Panc1 (cell line): ENCODE results near the gene HEATR5B. TPM values are rescaled to one million over a fixed set of nuclear protein-coding genes. Genes with fewer than 3 reads are reported as not detected.

Experiments used
- ATAC-seq: fragments of 200-7000 bp; cut with Tn5 transposase; 2 replicates; pipeline ENCODE4 v1.9.1; 2020; ENCODE audit warnings: mild to moderate bottlenecking, moderate library complexity
- BruUV-seq: library from RNA; stranded (reverse); fragments of 400-500 nt; replicated peaks from 2 replicates; lab custom pipeline; 2021; lab: Mats Ljungman, UMichigan
- CTCF ChIA-PET: fragments of 300-600 bp; sonication (Branson Sonifier 250); formaldehyde crosslinking; loops from one replicate; lab custom pipeline; 2022; ENCODE audit warnings: antibody characterized with exemption; lab: Charles Lee
- POLR2A ChIA-PET: fragments of 300-600 bp; sonication (Branson Sonifier 250); formaldehyde crosslinking; loops from one replicate; lab custom pipeline; 2022; ENCODE audit warnings: antibody characterized with exemption; lab: Charles Lee
- DNase-seq: peaks from one replicate; pipeline ENCODE4 v3.0.0-alpha.2; 2010; ENCODE audit warnings: low read depth, low spot score
- H3K27ac ChIP-seq: 2 replicates; pipeline ENCODE4 v1.5.1; 2011; ENCODE audit warnings: mild to moderate bottlenecking, low read length, inconsistent platforms
- H3K27me3 ChIP-seq: fragments of 200-500 bp; sonication (Bioruptor generic); 2 replicates; pipeline ENCODE4 v1.6.0; 2014; ENCODE audit warnings: low read length, inconsistent platforms; ENCODE audit not compliant: control insufficient read depth, insufficient read depth
- H3K36me3 ChIP-seq: fragments of 200-500 bp; sonication (Bioruptor generic); 2 replicates; pipeline ENCODE4 v1.5.1; 2014; ENCODE audit warnings: inconsistent platforms, mild to moderate bottlenecking, low read length, moderate library complexity; ENCODE audit not compliant: control insufficient read depth, insufficient read depth
- H3K4me1 ChIP-seq: 2 replicates; pipeline ENCODE4 v1.5.1; 2011; ENCODE audit warnings: inconsistent platforms, mild to moderate bottlenecking, low read length, moderate library complexity; ENCODE audit not compliant: control insufficient read depth, insufficient read depth
- H3K4me3 ChIP-seq, 2 experiments: 2 replicates each; pipeline ENCODE4 v1.5.1; 2011 to 2012; ENCODE audit warnings: low read depth in 2 of 2, low read length in 2 of 2, mild to moderate bottlenecking in 2 of 2, inconsistent platforms in 1 of 2, moderate library complexity in 1 of 2
- H3K9me3 ChIP-seq: fragments of 200-500 bp; sonication (Bioruptor generic); 2 replicates; pipeline ENCODE4 v1.5.1; 2014; ENCODE audit warnings: low read depth, mild to moderate bottlenecking, inconsistent platforms, low read length, moderate library complexity; ENCODE audit not compliant: control insufficient read depth, insufficient read depth
- POLR2AphosphoS5 ChIP-seq: IDR thresholded peaks from 2 replicates; pipeline ENCODE4 v1.6.1; 2012; ENCODE audit warnings: mild to moderate bottlenecking, low read depth, low read length, moderate library complexity
- SIN3A ChIP-seq: IDR thresholded peaks from 2 replicates; pipeline ENCODE4 v1.6.1; 2012; ENCODE audit warnings: low read depth, mild to moderate bottlenecking, low read length, moderate library complexity, borderline replicate concordance; ENCODE audit not compliant: insufficient read depth
- TCF7L2 ChIP-seq: IDR thresholded peaks from 2 replicates; pipeline ENCODE4 v1.6.1; 2011; ENCODE audit warnings: mild to moderate bottlenecking, low read depth, low read length, inconsistent platforms
- in situ Hi-C: cut with HindIII; loops from 2 replicates; pipeline ENCODE4 v1.10.0; 2016; ENCODE audit warnings: low sequenced_read_pairs, low pct_unique_long_range_greater_than_20kb
- intact Hi-C: fragments of 100-400 bp; cut with micrococcal nuclease; formaldehyde crosslinking; loops from one replicate; pipeline ENCODE4 v1.10.0; 2022; ENCODE audit not compliant: unreplicated experiment
- total RNA-seq: library from RNA; stranded (reverse); gene quantifications from one replicate; pipeline ENCODE4 v1.2.1, GENCODE V29; 2021; ENCODE audit not compliant: unreplicated experiment
- TF ChIP-seq, protein P1 (sequence below), 2 experiments: IDR thresholded peaks; 2 replicates each; pipeline ENCODE4 v1.6.1; 2011 to 2012; ENCODE audit warnings: low read depth in 2 of 2, control low read depth in 1 of 2, low read length in 1 of 2, mild to moderate bottlenecking in 1 of 2, moderate library complexity in 1 of 2; ENCODE audit not compliant: insufficient read depth in 1 of 2
- TF ChIP-seq, protein P2 (sequence below): fragments of 450-650 bp; IDR thresholded peaks from 2 replicates; pipeline ENCODE4 v1.5.1; 2017; ENCODE audit warnings: mild to moderate bottlenecking

The HEATR5B gene
- total RNA-seq, 1 experiment from 2014 or later = 13.6 TPM

GRCh38 chr2:37125416-37125815 lies 41.2 kb upstream of the HEATR5B start:
- CTCF ChIA-PET = no interaction called here
- intact Hi-C loops (no loop called here), in situ Hi-C loops (no loop called here)
- POLR2A ChIA-PET = no interaction called here
- no peak for DNase-seq
- H3K27ac ChIP-seq = no peak overlapping the region
- no peaks in the 10 kb centered on the region for H3K4me1 ChIP-seq
- ATAC-seq = no peak
- H3K36me3 ChIP-seq = 0 out of 2 replicates have a peak, but pooled peaks cover 7% of the 10 kb centered on the region
- no peaks in the 10 kb centered on the region for H3K9me3 ChIP-seq
- H3K27me3 ChIP-seq = no peaks in the 10 kb centered on the region
- TF ChIP-seq, protein P1, sequence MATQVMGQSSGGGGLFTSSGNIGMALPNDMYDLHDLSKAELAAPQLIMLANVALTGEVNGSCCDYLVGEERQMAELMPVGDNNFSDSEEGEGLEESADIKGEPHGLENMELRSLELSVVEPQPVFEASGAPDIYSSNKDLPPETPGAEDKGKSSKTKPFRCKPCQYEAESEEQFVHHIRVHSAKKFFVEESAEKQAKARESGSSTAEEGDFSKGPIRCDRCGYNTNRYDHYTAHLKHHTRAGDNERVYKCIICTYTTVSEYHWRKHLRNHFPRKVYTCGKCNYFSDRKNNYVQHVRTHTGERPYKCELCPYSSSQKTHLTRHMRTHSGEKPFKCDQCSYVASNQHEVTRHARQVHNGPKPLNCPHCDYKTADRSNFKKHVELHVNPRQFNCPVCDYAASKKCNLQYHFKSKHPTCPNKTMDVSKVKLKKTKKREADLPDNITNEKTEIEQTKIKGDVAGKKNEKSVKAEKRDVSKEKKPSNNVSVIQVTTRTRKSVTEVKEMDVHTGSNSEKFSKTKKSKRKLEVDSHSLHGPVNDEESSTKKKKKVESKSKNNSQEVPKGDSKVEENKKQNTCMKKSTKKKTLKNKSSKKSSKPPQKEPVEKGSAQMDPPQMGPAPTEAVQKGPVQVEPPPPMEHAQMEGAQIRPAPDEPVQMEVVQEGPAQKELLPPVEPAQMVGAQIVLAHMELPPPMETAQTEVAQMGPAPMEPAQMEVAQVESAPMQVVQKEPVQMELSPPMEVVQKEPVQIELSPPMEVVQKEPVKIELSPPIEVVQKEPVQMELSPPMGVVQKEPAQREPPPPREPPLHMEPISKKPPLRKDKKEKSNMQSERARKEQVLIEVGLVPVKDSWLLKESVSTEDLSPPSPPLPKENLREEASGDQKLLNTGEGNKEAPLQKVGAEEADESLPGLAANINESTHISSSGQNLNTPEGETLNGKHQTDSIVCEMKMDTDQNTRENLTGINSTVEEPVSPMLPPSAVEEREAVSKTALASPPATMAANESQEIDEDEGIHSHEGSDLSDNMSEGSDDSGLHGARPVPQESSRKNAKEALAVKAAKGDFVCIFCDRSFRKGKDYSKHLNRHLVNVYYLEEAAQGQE (IDR thresholded peaks at IDR 0.05; ENCODE audit: insufficient read depth in 1 of 2, low read depth in 2 of 2, low read length in 1 of 2) = no peak
- TF ChIP-seq TCF7L2 (no peak), POLR2AphosphoS5 (no peak), SIN3A (no peak)
- TF ChIP-seq, protein P2, sequence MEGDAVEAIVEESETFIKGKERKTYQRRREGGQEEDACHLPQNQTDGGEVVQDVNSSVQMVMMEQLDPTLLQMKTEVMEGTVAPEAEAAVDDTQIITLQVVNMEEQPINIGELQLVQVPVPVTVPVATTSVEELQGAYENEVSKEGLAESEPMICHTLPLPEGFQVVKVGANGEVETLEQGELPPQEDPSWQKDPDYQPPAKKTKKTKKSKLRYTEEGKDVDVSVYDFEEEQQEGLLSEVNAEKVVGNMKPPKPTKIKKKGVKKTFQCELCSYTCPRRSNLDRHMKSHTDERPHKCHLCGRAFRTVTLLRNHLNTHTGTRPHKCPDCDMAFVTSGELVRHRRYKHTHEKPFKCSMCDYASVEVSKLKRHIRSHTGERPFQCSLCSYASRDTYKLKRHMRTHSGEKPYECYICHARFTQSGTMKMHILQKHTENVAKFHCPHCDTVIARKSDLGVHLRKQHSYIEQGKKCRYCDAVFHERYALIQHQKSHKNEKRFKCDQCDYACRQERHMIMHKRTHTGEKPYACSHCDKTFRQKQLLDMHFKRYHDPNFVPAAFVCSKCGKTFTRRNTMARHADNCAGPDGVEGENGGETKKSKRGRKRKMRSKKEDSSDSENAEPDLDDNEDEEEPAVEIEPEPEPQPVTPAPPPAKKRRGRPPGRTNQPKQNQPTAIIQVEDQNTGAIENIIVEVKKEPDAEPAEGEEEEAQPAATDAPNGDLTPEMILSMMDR = no peak
- no peak overlapping the region for H3K4me3 ChIP-seq
- BruUV-seq = no TSS peak

DNA sequence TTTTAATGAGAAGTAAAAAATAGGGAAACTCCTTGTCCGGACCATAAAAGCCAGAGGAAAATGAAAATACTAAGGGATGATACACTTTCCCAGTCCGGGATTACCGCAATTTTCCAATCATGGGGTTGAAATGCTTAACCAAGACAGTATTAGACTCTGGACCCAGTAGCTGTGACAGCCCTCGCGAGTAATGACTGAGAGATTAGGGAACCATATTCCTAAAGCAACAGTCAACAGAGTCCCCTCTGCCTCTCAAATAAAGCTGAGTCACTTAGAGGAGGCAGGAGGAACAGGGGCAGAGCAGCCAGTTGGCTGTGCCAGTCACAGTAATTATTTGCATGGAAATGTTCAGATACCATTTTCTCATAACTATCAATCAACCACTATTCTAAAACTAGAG lies 35.0 kb upstream of the HEATR5B start:
- no peak for ATAC-seq

More for the DNA sequence above, 35.0 kb upstream of the HEATR5B start:
- in situ Hi-C loops = no loop called here
- intact Hi-C loops = no loop called here
- no peaks in the 10 kb centered on the region for H3K9me3 ChIP-seq
- H3K27me3 ChIP-seq = no peaks in the 10 kb centered on the region
- ChIA-PET CTCF (no interaction called here), POLR2A (no interaction called here)
- TF ChIP-seq, protein P1 (IDR thresholded peaks at IDR 0.05; ENCODE audit: insufficient read depth in 1 of 2, low read depth in 2 of 2, low read length in 1 of 2) = no peak
- TF ChIP-seq SIN3A (no peak), POLR2AphosphoS5 (no peak), TCF7L2 (no peak)
- TF ChIP-seq, protein P2 = no peak
- no peaks in the 10 kb centered on the region for H3K4me1 ChIP-seq
- H3K27ac ChIP-seq = no peak overlapping the region
- no peaks in the 10 kb centered on the region for H3K36me3 ChIP-seq
- no peak for DNase-seq
- BruUV-seq = no TSS peak
- H3K4me3 ChIP-seq = no peak overlapping the region
